Endothelial cell of hepatic sinusoid (primary cell): Measurements from ENCODE around the gene TOM1.
"Not testable (repeated sequence)": the region's sequence is repeated elsewhere in the genome, so short reads cannot be mapped to it uniquely, and the experiment has no call there.

Experiments used
- in situ Hi-C: cut with HindIII; loops from 2 replicates; pipeline ENCODE4 v1.10.0; 2017; ENCODE audit warnings: low sequenced_read_pairs

Gene TOM1

GRCh38 chr22:35363566-35364086 lies 63.9 kb downstream of the TOM1 start:
- in situ Hi-C loops, result no loop called here

- in situ Hi-C loops, result not testable (repeated sequence)
Observed at GRCh38 chr22:35364230-35364629, 64.5 kb downstream of the TOM1 start.

GRCh38 chr22:35367331-35367886 lies 67.7 kb downstream of the TOM1 start:
- in situ Hi-C loops, result no loop called here

GRCh38 chr22:35368386-35368785 lies 68.7 kb downstream of the TOM1 start:
- in situ Hi-C loops, result no loop called here

- in situ Hi-C loops, result no loop called here
Observed at GRCh38 chr22:35369996-35370395, 70.3 kb downstream of the TOM1 start.

DNA sequence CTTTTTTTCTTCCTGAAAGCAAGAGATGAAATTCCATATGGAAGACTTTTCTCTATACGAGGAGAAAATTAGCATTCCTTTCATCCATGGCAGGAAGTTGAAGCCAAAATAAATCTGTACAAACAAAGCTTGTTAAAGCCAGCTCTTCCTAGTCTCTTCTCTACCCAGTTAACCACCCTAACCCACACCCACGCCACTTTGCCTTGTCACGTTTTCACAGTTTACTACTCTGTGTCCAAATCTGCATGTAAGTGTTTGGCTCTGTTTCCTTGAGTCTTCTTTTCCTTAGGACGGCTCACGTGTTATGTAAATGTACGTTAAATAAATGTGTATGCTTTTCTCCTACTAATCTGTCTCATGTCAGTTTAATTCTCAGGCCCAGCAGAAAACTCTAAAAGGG lies 74.1 kb downstream of the TOM1 start:
- in situ Hi-C loops, result no loop called here

DNA sequence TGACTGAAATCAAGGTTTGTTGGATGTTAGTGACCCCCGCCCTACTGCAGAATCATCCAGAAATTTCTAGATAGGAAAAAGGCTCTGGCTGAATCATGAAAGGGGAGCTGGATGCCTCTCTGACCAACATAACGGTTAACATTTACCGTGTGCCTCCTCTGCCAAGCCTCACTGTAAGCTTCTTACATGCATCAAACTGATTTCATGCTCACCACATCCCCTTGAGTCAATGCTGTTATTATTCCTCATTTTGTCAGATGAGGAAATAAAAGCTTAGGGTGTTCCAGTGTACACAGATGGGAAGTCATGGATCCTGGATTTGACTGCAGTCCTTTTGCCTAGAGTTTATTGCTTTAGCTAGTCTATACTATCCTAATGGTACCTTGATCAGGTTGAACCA lies 75.3 kb downstream of the TOM1 start:
- in situ Hi-C loops, result loop anchor here (5.0 kb wide), 1 partner anchor 192 kb away; no protein-coding TSS in a partner anchor

- in situ Hi-C loops, result loop anchor here (5.0 kb wide), 1 partner anchor 192 kb away; no protein-coding TSS in a partner anchor
Observed at GRCh38 chr22:35375526-35375925, 75.8 kb downstream of the TOM1 start.

- in situ Hi-C loops, result loop anchor here (5.0 kb wide), 1 partner anchor 190 kb away; no protein-coding TSS in a partner anchor
Observed at GRCh38 chr22:35376728-35377472, 77.2 kb downstream of the TOM1 start.

- in situ Hi-C loops, result loop anchor here (5.0 kb wide), 1 partner anchor 190 kb away; no protein-coding TSS in a partner anchor
Observed at GRCh38 chr22:35377735-35378134, 78.0 kb downstream of the TOM1 start.

DNA sequence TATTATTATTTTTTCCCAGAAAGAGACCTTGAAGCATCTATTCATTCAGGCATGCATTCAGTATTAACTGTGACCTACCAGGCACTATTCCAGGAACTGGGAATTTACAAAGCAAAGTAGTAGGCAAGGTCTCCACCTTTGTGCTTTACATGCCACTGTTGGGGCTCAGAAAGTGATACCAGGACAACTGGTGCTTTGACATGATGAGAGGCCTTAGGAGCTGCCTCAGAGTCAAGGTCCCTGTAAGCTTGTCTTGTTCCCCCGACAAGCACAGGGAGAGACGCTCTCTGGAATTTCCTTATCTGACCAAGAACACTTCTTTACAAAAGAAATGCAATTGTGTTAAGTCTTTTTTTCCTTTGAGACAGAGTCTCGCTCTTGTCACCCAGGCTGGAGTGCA lies 78.9 kb downstream of the TOM1 start:
- in situ Hi-C loops, result loop anchor here (5.0 kb wide), 1 partner anchor 189 kb away; no protein-coding TSS in a partner anchor

GRCh38 chr22:35379146-35379993 lies 79.7 kb downstream of the TOM1 start:
- in situ Hi-C loops, result loop anchor here (5.0 kb wide), 1 partner anchor 188 kb away; no protein-coding TSS in a partner anchor

DNA sequence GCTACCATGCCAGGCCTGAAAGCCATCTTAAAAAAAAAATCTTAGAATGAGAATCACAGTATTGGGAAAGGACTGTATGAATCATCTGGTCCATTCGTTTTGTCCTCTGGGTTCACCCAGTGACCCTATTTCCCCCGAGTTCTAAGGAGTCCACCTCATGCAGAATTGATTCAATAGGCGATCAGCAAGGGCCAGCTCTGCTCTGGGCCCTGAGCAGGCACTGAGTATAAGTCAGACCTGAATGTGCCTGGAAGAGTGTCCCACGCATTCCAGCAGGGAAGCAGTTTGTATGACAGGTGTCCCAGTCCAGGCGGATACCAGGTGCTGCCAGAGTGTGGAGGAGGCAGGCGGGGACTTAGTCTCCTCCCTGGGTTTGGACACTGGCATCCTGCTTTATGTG lies 80.3 kb downstream of the TOM1 start:
- in situ Hi-C loops, result no loop called here

DNA sequence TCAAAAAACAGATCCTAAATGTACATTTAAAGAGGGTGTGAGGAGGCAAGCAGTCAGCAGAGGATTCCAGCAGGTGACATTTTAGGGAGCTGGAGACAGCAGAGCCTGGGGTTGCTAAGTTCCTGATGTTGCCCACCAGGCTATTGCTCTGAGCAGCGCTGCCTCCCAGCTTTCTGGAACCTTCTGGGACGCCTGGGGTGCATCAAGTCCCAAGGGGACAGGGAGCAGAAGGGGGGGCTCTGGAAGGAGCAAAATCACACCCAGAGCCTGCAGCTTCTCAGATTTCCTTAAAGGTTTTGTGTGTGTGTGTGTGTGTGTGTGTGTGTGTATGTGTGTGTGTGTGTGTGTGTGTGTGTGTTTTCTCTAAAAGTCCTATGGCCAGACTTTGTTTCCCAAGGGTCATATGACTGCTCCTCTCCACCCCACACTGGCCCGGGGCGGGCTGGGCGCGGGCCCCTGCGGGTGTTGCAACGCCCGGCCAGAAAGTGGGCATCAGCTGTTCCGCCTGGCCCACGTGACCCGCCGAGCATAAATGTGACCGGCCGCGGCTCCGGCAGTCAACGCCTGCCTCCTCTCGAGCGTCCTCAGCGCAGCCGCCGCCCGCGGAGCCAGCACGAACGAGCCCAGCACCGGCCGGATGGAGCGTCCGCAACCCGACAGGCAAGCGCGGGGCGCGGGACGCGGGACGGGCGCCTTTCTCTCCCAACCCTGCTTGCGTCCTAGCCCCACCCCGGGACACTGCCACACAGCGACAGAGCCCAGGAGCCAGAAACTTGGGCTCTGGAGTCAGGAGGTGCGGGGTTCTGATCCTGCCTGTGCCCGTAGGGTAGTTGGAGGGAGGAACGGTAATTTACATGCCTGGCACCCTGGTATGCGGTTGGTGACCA lies 81.1 kb downstream of the TOM1 start, which contains the start of gene HMOX1:
Gene HMOX1 (plus strand): TSS at position 560 of the 887 bp plus-strand sequence. CDS start 78 bp downstream, at position 638.
- in situ Hi-C loops, result no loop called here

- in situ Hi-C loops, result no loop called here
Observed at GRCh38 chr22:35381424-35382009, 81.8 kb downstream of the TOM1 start.

DNA sequence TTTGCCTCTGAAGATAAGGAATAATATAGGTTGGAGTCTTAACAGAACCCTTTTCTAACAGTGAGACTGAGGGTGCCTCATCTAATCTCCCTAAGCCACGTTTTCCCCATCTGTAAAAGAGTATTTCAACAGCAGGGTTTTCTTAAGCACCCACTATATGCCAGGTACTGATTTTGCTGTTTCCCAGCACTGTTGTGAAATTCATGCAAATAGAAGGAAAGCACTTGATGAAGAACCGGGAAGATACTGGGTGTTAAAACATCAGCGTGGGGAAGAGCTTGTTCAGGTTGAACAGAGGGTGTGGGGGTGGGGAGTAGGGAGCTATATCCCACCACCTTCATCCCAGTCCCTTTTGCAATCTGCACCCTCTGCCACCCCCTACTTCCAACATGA lies 84.0 kb downstream of the TOM1 start:
- in situ Hi-C loops, result no loop called here

DNA sequence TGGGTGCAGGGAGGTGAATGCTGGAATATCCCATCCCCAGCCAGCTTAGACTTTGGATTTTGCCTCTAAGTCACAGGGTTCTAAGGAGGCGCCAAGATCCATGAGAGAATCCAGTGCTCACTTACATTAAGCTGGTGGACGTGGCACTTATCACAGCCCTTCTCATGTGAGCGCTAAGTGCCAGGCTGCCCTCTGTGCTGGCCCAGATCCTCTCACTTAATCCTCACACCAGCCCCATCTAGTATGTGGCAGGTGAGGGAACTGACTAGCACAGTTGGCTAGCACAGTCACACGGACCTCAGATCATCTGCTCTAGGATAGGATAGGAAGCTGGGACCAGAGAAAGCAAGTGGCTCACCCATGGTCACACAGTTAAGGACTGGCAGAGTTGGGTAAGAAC lies 84.8 kb downstream of the TOM1 start:
- in situ Hi-C loops, result no loop called here

DNA sequence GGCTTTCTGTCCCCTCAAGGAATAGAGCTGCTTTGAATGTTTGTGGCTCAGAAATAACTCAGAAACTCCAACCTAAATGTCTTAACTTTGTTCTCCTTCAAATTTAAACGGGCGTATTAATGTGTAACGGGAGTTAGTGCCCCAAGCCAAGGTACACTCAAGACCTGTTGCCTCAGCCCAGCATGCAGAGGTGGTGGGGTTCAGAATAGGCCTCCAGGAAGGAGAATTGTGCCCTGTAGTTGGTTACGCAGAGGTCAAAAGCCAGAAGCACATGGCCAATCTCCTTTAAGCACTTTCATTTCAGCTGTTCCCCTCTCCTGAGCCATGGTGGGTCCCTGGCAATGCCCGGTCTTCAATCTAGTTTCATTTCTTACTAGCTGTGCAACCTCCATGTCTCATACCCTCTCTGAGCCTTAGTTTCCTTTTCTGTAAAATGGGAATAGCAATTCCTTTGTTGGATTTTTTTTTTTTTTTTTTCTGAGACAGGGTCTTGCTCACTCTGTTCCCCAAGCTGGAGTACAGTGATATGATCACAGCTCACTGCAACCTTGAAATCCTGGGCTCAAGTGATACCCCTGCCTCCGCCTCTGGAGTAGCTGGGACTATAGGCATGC lies 85.4 kb downstream of the TOM1 start:
- in situ Hi-C loops, result no loop called here

- in situ Hi-C loops, result no loop called here
Observed at GRCh38 chr22:35386670-35387288, 87.1 kb downstream of the TOM1 start.
